Left lung (tissue), 10 donors: ENCODE results near the gene DDX51. TPM values are rescaled to one million over a fixed set of nuclear protein-coding genes. Genes with fewer than 3 reads are reported as not detected.

Experiments used
- ATAC-seq: fragments of 200-7000 bp; cut with Tn5 transposase; one replicate; pipeline ENCODE4 v1.9.1; 2020; ENCODE audit warnings: moderate library complexity
- DNase-seq, 4 donors: peaks; one replicate each; pipeline ENCODE4 v3.0.0-alpha.2; 2013 to 2020
- H3K27ac ChIP-seq, 2 donors: fragments of 200-600 bp; sonication (generic) in 1 of 2; one replicate each; pipeline versions ENCODE4 v1.5.0 to v1.8.0; 2020 to 2021
- H3K27me3 ChIP-seq, 2 donors: fragments of 200-600 bp; sonication (generic) in 1 of 2; one replicate each; pipeline versions ENCODE4 v1.5.0 to v1.8.0; 2020 to 2021
- H3K36me3 ChIP-seq, 2 donors: fragments of 200-600 bp; sonication (generic) in 1 of 2; one replicate each; pipeline versions ENCODE4 v1.5.0 to v1.8.0; 2020 to 2021
- H3K4me1 ChIP-seq, 2 donors: fragments of 200-600 bp; one replicate each; pipeline ENCODE4 v1.8.0; 2021
- H3K4me3 ChIP-seq, 2 donors: fragments of 200-600 bp; sonication (generic) in 1 of 2; one replicate each; pipeline versions ENCODE4 v1.5.0 to v1.8.0; 2020 to 2021; ENCODE audit warnings: mild to moderate bottlenecking in 1 of 2
- H3K9me3 ChIP-seq, 2 donors: fragments of 200-600 bp; sonication (generic) in 1 of 2; one replicate each; pipeline versions ENCODE4 v1.5.0 to v1.8.0; 2020 to 2021
- CTCF ChIP-seq, 2 donors: fragments of 200-600 bp; sonication (generic) in 1 of 2; IDR thresholded peaks; one replicate each; pipeline versions ENCODE4 v1.5.0 to v1.8.0; 2021; ENCODE audit warnings: antibody characterized with exemption in 2 of 2
- intact Hi-C, 2 donors: fragments of 100-400 bp; cut with DNase I; formaldehyde crosslinking; loops; one replicate each; pipeline versions ENCODE4 v1.11.2 to v1.14.2; 2022
- polyA plus RNA-seq, 6 donors: library from polyadenylated mRNA; unstranded; fragments of 120-200 nt; gene quantifications; one replicate each; pipeline ENCODE4 v1.2.1, GENCODE V29; 2013; ENCODE audit not compliant: insufficient read length in 6 of 6
- total RNA-seq, 2 donors: library from RNA; stranded (reverse); fragmentation: NEBNext Ultra II Directional; extraction: Animal tissue kit (Norgen Biotek cat#: 25700); gene quantifications; one replicate each; pipeline ENCODE4 v1.2.1, GENCODE V29; 2021
- donor health status: DM: no; HTN: yes; CAD: no.
- donor health status: DM: no; HTN: no; CAD: no.

Gene DDX51
- total and polyA plus RNA-seq, 8 donors: 11.7 to 27.6 (median 18.6) TPM

GRCh38 chr12:132179431-132180362 is 35.6 kb upstream of the DDX51 start:
- Histone ChIP-seq H3K4me1 (peaks cover 0 to 4% of the 10 kb centered on the region in 2 donors), H3K27me3 (peaks cover 3 to 76% of the 10 kb centered on the region in 2 donors)
- no peak for ATAC-seq

GRCh38 chr12:132178801-132179401 is 34.8 kb upstream of the DDX51 start:
- Histone ChIP-seq H3K9me3 (no peaks in the 10 kb centered on the region), H3K27me3 (peaks cover 3 to 79% of the 10 kb centered on the region in 2 donors), H3K36me3 (no peaks in the 10 kb centered on the region), H3K27ac (no peak overlapping the region), H3K4me3 (no peak overlapping the region), H3K4me1 (peaks cover 0 to 4% of the 10 kb centered on the region in 2 donors)
- TF ChIP-seq CTCF (IDR thresholded peaks at IDR 0.05): no peak
- peak in 1 of 4 donors; percentile 72 for DNase-seq
- intact Hi-C loops: no loop called here
- no peak for ATAC-seq

More at GRCh38 chr12:132179431-132180362, 35.6 kb upstream of the DDX51 start:
- no peak for TF ChIP-seq CTCF (IDR thresholded peaks at IDR 0.05)
- Histone ChIP-seq H3K4me3 (no peak overlapping the region), H3K27ac (no peak overlapping the region), H3K9me3 (no peaks in the 10 kb centered on the region), H3K36me3 (no peaks in the 10 kb centered on the region)
- peak in 1 of 4 donors; percentile 62 for DNase-seq
- intact Hi-C loops: no loop called here

GRCh38 chr12:132178316-132178715 is 34.2 kb upstream of the DDX51 start:
- H3K27me3 ChIP-seq: peaks cover 3 to 81% of the 10 kb centered on the region in 2 donors
- H3K9me3 ChIP-seq: no peaks in the 10 kb centered on the region
- H3K36me3 ChIP-seq: no peaks in the 10 kb centered on the region
- peaks cover 0 to 4% of the 10 kb centered on the region in 2 donors for H3K4me1 ChIP-seq
- ATAC-seq: no peak
- TF ChIP-seq CTCF (IDR thresholded peaks at IDR 0.05): no peak
- no peak overlapping the region for H3K27ac ChIP-seq
- DNase-seq: peak in 1 of 4 donors; percentile 45
- intact Hi-C loops: no loop called here
- no peak overlapping the region for H3K4me3 ChIP-seq

GRCh38 chr12:132176920-132177551 is 32.9 kb upstream of the DDX51 start:
- ATAC-seq: no peak
- Histone ChIP-seq H3K27ac (no peak overlapping the region), H3K27me3 (peaks cover 3 to 84% of the 10 kb centered on the region in 2 donors), H3K9me3 (no peaks in the 10 kb centered on the region), H3K4me3 (no peak overlapping the region), H3K36me3 (no peaks in the 10 kb centered on the region), H3K4me1 (peaks cover 0 to 4% of the 10 kb centered on the region in 2 donors)
- DNase-seq: peak in 1 of 4 donors; percentile 65
- intact Hi-C loops: no loop called here
- TF ChIP-seq CTCF (IDR thresholded peaks at IDR 0.05): no peak
